CD4-positive, alpha-beta T cell treated with Interleukin-6 at 100 ng/mL for 8 hours (primary cell): ENCODE results near the gene HUNK.

Experiments
- DNase-seq: peaks from one replicate; pipeline ENCODE4 v3.0.0-alpha.2; 2020; ENCODE audit warnings: mixed read lengths, low spot score

Gene HUNK

DNA sequence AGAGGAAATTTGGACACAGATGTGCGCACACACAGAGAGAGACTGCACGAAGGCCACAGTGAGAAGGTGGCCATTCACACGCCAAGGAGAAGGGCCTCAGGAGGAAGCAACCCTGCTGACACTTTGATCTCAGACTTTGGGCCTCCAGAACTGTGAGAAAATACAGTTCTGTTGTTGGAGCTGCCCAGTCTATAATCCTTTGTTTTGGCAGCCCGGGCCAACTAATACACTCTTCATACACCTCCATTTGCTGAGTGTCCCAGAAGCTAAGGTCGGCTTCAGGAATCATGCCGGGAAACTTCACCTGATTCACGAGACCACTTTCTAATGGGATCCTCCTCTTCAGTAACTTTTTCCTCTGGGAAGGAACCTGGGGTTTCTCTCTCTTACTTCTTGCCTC, 23.2 kb downstream of the HUNK start:
- DNase-seq, result no peak

DNA sequence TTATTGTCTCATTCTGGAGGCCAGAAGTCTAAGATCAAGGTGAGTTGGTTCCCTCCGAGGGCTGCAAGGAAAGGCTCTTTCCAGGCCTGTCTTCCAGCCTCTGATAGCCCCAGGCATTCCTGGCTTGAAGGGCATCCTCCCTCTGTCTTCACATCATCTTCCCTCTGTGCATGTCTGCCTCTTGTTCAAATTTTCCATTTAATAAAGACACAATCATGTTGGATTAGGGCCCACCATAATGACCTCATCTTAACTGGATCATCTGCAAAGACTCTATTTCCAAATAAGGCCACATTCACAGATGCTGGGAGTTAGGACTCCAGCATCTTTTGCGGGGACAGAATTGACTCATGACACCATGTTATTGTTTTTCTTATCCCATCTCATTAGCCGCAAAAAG, 24.5 kb downstream of the HUNK start:
- DNase-seq, result no peak

DNA sequence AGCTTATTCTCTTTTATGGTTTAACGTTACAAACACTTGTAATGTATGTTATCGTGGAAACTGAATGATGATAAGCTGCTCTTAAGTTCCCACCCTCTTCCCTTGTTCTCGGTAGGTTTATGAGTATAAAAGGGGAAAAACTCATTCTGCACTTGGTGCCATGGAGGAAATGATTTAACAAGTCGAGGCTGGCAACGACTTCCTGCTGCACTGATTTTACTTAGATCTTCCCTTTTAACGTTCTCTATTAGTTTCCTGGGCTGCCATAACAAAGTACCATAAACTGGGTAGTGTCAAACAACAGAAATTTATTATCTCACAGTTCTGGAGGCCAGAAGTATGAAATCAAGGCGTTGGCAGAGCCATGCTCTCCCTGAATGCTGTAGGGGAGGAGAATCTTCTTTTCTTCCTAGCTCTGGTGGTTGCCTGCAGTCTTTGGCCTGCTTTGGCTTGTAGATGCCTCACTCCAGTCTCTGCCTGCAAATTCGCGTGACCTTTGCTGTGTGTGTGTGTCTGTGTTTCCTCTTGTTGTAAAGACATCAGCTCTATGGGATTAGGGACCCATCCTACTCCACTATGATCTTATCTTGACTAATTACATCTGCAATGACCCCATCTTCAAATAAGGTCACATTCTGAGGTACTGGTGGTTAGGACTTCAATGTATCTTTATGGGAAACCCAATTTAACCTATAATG, 26.3 kb downstream of the HUNK start:
- no peak for DNase-seq

DNA sequence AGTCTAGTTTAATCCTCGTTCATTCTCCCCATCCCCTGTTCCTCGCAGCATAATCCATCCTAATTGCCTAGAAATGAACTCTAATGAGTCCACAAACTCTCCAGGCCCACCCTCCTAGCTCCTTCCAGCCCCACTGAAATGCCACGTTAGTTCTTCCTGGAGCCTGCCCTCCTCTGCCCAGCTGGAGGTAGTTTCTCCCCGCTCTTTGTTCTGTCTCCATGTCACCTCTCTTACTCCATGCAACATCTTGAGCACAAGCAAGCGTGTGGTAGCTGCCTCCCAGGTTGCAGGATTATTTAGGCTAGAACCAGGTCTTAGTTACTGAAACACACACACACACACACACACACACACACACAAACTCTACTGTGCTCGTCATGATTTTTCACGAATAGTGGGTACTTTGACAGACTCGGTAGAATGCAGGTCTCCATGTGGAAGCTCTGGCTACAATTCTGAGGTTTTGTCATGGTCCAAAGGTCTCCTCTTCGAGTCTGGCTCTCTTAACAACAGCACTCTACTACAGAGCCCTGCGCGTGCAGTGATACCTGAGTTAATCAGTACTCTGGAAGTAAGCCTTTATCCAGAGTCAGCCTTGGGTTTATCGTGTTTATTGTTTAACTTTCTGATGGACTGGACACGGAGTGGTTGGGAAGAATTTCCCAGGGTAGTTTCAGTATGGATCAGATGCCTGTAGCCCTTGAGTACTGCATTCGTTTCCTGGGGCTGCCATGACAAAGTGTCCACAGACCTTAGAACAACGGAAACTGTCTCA, 27.5 kb downstream of the HUNK start:
- no peak for DNase-seq

DNA sequence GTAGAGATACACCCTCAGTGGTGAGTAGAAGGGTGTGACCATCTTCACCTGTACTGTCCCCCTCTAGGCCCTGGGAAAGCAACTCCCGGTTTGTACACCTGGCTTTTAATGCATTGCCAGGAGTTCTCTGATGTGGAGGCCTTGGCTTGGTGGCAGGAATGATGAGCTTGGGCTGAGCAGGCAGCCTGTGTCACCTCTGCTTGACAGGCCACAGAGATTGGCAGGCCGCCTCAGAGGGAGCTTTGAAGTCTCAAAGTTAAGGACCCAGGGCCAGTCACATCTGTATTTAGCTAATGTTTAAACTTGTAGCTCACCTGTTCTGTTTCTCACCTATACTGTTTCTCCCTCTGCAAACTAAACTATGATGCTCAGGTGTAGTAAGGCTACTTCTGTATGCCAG, 28.5 kb downstream of the HUNK start:
- DNase-seq, result no peak

DNA sequence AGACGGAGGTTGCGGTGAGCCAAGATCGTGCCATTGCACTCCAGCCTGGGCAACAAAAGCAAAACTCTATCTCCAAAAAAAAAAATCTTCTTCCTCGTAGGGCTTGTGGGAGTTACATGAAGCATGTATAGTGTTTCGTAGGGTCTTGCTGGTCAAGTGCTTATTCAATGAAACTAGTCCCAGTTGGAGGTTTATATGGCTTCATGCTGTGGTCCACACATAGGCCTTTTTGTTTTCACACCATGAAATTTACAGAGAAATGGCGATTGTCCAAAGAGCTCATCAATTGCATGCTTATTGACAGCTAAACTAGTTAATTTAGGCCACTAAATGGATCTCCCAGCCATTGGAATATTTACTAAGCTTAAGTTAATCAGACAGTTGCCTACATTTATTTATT, 29.6 kb downstream of the HUNK start:
- no peak for DNase-seq

DNA sequence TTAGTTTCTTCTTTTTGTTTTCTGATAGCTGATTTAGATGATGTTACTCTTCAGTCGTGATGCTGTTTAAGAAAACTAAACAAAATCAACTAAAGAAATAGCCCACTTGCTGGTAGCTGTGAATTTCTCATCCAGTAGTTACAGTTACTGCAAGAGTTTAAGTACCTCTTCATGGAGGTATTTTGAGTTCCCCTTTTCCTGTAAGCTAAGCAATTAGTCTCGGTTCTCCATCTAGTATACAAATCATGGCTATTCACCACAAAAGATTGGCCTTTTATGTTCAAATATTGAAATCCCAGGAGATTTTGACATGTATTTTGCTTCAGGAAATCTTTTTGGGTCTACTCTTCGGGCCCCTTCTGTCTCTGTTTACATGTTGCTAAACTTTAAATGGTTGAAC, 31.1 kb downstream of the HUNK start:
- no peak for DNase-seq

DNA sequence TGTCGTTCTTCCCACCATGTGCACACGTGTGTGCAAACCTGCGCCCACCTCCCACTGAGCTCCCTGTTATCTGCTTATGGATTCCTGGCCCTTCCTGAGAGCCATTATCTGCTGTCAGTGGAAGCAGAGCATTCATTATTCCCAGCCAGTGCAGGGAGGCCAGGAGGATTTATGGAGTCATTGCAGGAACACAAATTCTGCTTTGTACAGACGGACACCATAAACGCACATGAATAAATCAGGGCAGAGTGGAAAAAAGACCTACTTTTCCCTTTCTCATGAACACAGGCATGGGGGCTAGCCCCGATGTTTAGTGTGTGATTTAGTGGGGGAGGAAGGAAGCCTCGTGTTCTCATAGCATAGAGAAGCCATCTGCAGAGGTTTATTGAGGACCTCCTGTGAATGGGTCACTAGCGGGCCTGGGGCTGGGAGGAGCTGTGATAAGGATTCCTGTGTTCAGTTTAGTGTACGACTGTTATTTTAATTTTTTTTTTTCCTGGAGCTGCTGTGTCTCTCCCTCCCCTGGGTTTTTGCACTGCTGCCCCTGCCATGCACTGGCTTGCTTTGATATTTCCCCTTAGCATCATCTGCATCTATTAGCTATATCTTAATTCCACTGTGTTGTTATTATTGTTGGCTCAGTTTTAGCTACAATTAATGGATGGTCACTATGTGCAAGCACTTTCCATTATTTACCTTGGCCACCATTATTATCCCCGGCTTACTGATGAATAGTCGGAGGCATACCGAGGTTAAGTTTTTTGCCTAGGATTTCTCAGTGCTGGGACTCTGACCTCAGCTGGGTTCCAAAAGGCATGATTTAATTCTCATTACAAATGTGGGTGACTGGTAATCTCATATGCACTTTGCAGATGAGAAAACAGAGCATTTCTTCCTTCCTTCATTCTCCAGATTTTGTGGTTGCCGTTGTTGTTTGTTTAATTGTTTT, 33.0 kb downstream of the HUNK start:
- DNase-seq, result no peak

DNA sequence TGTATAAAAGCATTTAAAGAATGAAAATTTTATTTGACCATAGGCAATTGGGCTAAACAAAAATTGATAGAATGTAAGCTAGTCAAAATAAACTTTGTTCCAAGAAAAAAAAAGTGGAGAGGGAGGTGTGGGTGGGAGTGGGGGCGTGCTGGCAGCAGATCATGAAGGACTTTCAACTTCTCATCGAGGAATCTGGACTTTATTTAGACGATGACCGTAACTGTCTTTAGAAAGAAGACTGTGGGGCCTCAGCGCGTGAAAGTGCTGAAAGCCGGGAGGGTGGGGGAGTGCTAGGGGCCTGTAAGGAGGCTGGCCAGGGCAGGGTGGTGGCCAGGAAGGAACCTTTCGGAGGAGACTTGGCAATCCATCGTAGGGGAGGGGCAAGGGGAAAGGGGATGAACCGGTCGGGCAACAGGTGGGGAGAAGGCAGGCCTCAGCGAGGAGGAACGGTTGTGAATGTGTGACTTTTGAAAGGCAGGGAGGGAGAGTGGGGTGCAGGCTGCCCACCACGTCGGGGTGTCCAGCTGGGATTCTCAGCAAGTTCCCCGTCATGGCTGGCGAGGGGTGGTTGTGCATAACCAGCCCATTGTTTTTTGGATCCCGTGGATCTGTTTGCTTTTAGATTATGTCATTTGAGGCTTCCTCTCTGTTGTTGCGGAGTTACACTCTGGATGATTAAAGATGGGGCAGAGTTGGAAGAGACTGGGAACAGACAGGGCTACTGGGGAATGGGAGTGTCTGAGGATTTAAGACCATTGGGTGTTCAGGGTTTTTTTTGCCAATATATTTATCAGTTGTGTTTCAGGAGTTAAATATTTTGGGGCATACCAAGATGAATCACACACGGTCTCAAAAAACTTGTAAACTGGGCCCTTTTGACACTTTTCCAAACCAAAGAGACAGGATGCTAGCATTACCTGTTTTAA, 35.5 kb downstream of the HUNK start:
- no peak for DNase-seq

DNA sequence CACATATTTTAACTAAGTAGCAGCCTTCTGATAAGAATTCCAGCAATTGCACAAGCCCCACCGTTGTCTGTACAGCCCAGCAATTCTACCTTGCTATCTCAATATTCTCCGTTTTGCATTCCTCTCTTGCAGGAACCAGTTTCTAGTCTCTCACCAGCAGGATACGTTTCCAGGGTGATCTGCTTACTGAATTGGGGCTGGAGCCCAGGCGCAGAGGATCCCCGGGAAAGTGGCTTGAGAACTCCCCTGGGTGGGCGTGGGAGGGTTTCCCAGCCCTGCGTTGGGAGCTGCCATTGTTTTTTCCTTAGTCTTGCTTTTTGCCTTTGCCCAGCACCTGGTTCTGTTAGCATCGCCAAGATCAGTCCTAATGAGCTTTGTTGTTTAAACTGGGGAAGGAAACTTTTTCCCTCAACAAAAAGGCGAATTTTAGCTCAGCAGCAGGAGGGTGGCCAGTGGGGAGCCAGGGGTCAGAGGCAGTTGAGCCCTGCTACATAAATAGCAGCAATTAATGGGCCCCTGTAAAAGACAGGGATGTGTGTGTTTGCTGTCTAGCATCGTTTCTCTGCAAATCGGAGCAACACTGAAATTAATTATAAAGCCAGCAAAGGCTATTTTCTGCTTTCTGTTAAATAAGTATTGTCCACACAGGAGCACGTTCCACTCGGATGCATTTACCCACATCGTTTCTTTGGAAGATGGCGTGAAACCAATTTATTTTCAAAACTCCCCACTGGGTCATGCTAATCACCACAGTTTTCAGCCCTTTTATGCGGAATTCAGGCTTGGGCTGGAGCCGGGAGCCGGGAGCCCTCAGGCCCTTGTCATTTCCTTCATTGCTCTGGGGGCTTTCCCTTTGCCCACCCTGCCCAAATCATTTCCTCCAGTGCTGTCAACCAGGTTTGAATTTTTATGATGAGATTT, 36.6 kb downstream of the HUNK start:
- DNase-seq, result no peak

DNA sequence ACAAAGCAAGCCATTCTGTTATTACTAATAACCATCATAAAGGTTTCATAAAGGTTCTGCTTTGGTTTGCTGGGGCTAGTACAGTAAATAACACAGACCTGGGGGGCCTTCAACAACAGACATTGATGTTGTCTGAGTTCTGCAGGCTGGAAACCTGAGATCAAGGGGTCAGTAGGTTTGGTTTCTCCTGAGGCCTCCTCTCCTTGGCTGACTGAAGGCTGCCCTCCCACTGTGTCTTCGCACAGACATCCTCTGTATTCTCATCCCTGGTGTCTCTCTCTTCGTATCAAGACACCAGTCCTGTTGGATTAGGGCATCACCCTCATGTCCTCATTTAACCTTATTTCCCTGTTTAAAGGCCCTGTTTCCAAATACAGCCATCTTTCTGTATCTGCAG, 37.3 kb downstream of the HUNK start:
- no peak for DNase-seq

DNA sequence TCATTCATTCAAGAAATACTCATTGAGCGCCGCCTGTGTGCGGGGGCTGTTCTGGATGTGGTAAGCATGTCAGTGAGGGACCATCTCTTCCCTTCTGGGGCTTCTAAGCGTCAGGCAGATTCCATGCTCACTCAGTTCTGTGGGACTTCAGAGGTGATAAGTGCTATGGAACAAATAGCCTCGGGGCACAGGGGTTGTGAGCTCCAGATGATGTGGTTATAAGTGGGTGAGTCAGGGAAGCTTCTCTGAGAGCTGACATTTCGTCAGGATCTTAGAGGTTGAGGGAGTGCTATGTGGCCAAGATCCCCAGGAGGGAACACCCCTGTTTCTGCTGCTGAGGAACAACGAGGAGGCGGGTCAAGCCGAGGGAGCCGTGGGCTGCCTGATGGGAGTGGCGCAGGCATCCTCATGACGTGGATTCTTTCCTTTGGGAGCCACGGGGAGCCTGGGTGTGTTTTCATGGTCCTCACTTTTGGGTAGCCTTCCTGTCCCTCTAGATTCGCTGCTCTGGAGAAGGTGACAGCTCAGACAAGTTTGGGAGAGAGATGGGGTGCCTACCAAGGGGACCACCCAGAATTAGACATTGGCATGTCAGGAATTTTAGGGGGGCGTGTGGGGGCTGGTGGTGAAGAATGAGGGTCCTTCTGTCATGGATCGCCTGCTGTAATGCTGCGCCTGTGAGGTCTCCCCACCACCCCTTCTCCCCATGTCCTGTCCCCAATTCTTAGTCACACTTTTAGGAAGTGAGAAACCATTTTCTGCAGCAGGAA, 38.5 kb downstream of the HUNK start:
- no peak for DNase-seq

DNA sequence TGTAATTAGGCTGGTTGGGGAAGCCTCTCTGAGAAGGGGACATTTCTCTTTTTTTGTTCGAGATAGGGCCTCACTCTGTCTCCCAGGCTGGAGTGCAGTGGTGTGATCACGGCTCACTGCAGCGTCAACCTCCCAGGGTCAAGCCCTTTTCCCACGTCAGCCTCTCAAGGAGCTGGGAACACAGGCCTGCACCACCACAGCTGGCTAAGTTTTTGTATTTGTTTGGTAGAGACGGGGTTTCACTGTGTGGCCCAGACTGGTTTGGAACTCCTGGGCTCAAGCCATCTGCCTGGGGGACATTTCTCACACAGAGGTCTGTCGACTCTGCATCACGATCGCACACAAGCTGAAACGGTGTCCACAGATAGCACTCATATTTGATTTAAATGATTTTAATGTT, 39.7 kb downstream of the HUNK start:
- no peak for DNase-seq

DNA sequence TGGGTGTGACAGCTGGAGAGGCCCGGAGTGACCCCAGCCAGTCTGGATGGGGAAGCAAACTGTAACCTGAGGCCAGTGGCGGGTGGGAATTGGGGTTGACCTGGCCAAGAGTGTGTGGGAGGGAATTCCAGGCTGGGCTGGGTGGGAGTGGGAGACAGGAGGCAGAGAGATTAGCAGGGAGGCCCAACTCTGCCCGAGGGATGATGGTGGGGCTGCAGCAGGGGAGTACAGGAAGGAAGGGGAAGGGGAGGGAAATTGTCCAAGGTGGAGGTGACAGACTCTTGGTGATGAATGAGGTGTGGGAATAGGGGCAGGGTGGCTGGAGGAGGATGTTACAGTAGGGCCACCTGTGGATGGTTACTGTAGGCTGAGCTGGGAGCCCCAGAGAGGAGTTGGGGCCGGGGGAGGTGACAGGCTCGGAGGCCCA, 40.4 kb downstream of the HUNK start:
- no peak for DNase-seq

DNA sequence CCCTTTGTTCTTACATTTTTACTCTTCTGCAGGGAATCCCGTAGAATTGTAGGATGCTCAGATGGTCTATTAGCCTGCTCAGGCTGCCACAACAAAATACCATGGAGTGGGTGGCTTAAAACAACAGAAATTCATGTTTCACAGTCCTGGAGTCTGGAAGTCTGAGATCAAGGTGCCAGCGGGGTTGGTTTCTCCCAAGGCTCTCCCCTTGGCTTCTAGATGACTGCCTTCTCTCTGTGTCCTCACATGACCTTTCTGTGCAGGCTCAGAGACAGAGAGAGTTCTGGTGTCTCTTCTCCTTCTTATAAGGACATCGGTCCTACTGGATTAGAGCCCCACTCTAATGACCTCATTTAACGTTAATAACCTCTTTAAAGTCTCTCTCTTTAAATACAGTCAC, 41.7 kb downstream of the HUNK start:
- no peak for DNase-seq

DNA sequence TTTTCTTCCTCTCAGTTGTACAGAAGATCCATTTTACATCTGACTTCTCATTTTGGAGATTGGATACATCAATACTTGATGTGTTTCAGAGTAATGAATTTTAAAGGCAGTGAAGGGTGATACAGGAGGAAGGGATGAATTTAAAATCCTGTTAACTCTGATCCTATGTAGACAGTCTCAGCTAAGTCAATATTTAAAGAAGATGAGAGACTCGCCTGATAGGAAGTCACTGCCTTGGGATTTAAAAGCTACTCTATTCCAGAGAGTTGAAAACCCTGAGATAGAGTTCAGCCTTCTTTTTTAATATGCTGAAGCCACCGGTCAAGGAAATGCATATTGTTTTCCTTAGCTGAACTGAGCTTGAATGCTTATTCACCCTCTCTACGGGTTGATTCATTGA, 42.7 kb downstream of the HUNK start:
- DNase-seq, result no peak

DNA sequence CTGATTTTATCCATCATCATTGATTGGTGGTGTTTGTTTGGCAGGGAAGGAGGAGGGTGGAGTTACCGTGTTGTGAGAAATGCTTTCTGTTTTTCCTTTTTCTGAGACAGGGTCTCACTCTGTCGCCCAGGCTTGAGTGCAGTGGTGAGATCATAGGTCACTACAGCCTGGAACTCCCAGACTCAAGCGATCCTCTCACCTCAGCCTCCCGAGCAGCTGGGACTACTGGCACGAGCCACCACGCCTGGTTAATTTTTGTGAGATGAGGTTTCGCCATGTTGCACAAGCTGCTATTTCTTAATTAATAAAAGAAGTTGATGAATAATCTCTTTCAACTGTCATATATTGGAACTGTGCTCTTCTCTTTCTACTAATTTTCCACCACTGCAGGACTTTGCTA, 44.3 kb downstream of the HUNK start:
- DNase-seq, result no peak

DNA sequence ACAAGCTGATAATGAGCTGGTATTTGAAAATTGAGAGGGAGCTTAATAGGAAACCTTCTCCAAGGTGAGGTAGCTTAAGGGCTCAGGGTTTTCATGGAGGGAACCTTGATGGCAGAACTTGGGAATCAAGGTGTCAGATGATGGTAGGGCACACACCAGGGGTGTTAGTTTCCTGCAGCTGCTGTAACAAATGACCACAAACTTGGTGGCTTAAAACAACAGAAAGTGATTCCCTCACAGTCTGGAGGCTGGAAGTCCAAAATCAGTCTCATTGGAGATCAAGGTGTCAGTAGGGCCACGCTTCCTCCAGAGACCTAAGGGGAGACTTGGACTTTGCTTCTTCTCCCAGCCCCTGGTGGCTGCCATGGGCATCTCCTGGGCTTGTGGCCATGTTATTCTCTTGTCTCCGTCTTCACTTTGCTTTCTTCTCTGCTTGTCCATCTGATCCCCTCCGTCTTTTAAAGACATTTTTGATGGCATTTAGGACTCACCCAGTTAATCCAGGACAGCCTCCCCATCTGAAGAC, 45.5 kb downstream of the HUNK start:
- DNase-seq, result no peak

DNA sequence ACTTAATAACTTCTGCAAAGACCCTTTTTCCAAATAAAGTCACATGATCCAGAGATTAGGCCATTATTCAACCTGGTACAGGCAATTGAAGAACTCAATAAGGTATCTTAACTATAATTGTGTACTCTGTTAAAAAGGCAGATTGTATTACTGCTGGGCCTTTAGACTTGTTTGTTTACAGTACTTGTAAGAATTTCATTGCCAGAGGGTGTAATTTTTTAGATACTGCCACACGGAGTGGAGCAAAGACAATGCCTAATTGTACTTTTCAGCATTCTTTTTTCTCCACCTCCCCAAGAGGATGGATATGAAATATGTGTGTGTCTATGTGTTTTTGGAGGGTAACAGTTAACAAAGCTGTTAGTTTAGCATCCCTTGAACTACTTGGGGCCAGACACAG, 47.5 kb downstream of the HUNK start:
- DNase-seq, result no peak

DNA sequence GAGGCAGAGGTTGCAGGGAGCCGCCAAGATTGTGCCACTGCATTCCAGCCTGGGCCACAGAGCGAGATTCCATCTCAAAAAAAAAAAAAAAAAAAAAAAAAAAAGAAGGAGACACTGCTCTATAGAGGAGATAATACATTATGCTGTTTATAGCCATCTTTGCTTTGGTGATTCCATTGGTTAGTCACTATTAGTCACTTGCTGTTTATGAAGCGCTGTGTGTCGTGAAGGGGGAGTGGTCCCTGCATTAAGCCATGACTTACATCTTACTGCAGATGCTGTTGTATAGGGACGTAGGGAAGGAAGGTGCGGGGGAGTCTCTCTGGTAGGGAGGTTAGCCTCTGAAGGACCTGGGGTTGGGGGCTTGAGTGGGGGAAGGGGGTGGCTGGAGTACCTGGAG, 48.3 kb downstream of the HUNK start:
- no peak for DNase-seq
